HL-60/S4 (cell line): Measurements from ENCODE around the gene HLA-DPA1.
"Not testable (repeated sequence)": the region's sequence is repeated elsewhere in the genome, so short reads cannot be mapped to it uniquely, and the experiment has no call there.

ENCODE experiments used
- in situ Hi-C: fragments of 300-500 bp; cut with MboI; formaldehyde crosslinking; loops from 2 replicates; pipeline ENCODE4 v1.14.3; 2022; ENCODE audit warnings: low sequenced_read_pairs

HLA-DPA1 gene

GRCh38 chr6:33066917-33067521, 6.4 kb downstream of the HLA-DPA1 start:
- in situ Hi-C loops: no loop called here

GRCh38 chr6:33065312-33065711, 8.1 kb downstream of the HLA-DPA1 start:
- in situ Hi-C loops: no loop called here

- in situ Hi-C loops: no loop called here
Observed at GRCh38 chr6:33064723-33065122, 8.7 kb downstream of the HLA-DPA1 start.

GRCh38 chr6:33063435-33063834, 10.0 kb downstream of the HLA-DPA1 start:
- in situ Hi-C loops: not testable (repeated sequence)

- in situ Hi-C loops: no loop called here
Observed at GRCh38 chr6:33061987-33062386, 11.5 kb downstream of the HLA-DPA1 start.

GRCh38 chr6:33057222-33058150, 16.0 kb downstream of the HLA-DPA1 start:
- in situ Hi-C loops: no loop called here

GRCh38 chr6:33053230-33053629, 20.2 kb downstream of the HLA-DPA1 start:
- in situ Hi-C loops: no loop called here

- in situ Hi-C loops: no loop called here
Observed at GRCh38 chr6:33052627-33053026, 20.8 kb downstream of the HLA-DPA1 start.

- in situ Hi-C loops: no loop called here
Observed at GRCh38 chr6:33050014-33050810, 23.2 kb downstream of the HLA-DPA1 start.

GRCh38 chr6:33049323-33050013, 24.0 kb downstream of the HLA-DPA1 start:
- in situ Hi-C loops: no loop called here

GRCh38 chr6:33040157-33040556, 33.3 kb downstream of the HLA-DPA1 start:
- in situ Hi-C loops: no loop called here

- in situ Hi-C loops: no loop called here
Observed at GRCh38 chr6:33036535-33036934, 36.9 kb downstream of the HLA-DPA1 start.

GRCh38 chr6:33034554-33034953, 38.9 kb downstream of the HLA-DPA1 start:
- in situ Hi-C loops: no loop called here

- in situ Hi-C loops: no loop called here
Observed at GRCh38 chr6:33030245-33030644, 43.2 kb downstream of the HLA-DPA1 start.

GRCh38 chr6:33029328-33030184, 43.9 kb downstream of the HLA-DPA1 start:
- in situ Hi-C loops: no loop called here

- in situ Hi-C loops: no loop called here
Observed at GRCh38 chr6:33028220-33028849, 45.1 kb downstream of the HLA-DPA1 start.

GRCh38 chr6:33024521-33024920, 48.9 kb downstream of the HLA-DPA1 start:
- in situ Hi-C loops: no loop called here

GRCh38 chr6:33023536-33023935, 49.9 kb downstream of the HLA-DPA1 start:
- in situ Hi-C loops: no loop called here

GRCh38 chr6:33021917-33022316, 51.5 kb downstream of the HLA-DPA1 start:
- in situ Hi-C loops: no loop called here
